Activated naive CD4-positive, alpha-beta T cell treated with anti-CD3 and anti-CD28 coated beads, Interleukin-2, amount 50 U/mL, for 24 hours (primary cell): ENCODE measurements around the gene ZMYM4.

Source experiments
- H3K27ac Mint-ChIP-seq: one replicate; pipeline ENCODE4 v1.8.0; 2021; ENCODE audit warnings: mild to moderate bottlenecking, mixed read lengths
- H3K27me3 Mint-ChIP-seq: one replicate; pipeline ENCODE4 v1.8.0; 2021; ENCODE audit warnings: mixed read lengths
- H3K36me3 Mint-ChIP-seq: one replicate; pipeline ENCODE4 v1.8.0; 2021; ENCODE audit warnings: mixed read lengths
- H3K4me1 Mint-ChIP-seq: one replicate; pipeline ENCODE4 v1.8.0; 2021; ENCODE audit warnings: mixed read lengths
- H3K4me3 Mint-ChIP-seq: one replicate; pipeline ENCODE4 v1.8.0; 2021; ENCODE audit warnings: mild to moderate bottlenecking, mixed read lengths
- H3K9me3 Mint-ChIP-seq: one replicate; pipeline ENCODE4 v1.8.0; 2021; ENCODE audit warnings: mixed read lengths

The ZMYM4 gene

GRCh38 chr1:35264871-35265270 lies 3.6 kb upstream of the ZMYM4 start:
- Mint-ChIP-seq H3K4me1 (peaks cover 12% of the 10 kb centered on the region), H3K4me3 (no peak overlapping the region), H3K27ac (no peak overlapping the region), H3K9me3 (no peaks in the 10 kb centered on the region), H3K27me3 (peaks cover 1% of the 10 kb centered on the region), H3K36me3 (no peaks in the 10 kb centered on the region)

GRCh38 chr1:35266306-35266705 lies 2.2 kb upstream of the ZMYM4 start:
- peaks cover 24% of the 10 kb centered on the region for H3K4me1 Mint-ChIP-seq
- no peak overlapping the region for H3K4me3 Mint-ChIP-seq
- H3K27me3 Mint-ChIP-seq: peaks cover 1% of the 10 kb centered on the region
- H3K9me3 Mint-ChIP-seq: no peaks in the 10 kb centered on the region
- H3K36me3 Mint-ChIP-seq: peaks cover 2% of the 10 kb centered on the region
- H3K27ac Mint-ChIP-seq: no peak overlapping the region

- H3K27ac Mint-ChIP-seq: peak overlapping the region; percentile 79
- H3K36me3 Mint-ChIP-seq: peaks cover 3% of the 10 kb centered on the region
- peak overlapping the region; percentile 85 for H3K4me3 Mint-ChIP-seq
- peaks cover 1% of the 10 kb centered on the region for H3K27me3 Mint-ChIP-seq
- H3K4me1 Mint-ChIP-seq: peaks cover 39% of the 10 kb centered on the region
- no peaks in the 10 kb centered on the region for H3K9me3 Mint-ChIP-seq
These were observed 886 bp downstream of the ZMYM4 start for GRCh38 chr1:35269201-35269988.

GRCh38 chr1:35269989-35270289 lies 1.4 kb downstream of the ZMYM4 start:
- no peaks in the 10 kb centered on the region for H3K9me3 Mint-ChIP-seq
- H3K36me3 Mint-ChIP-seq: peaks cover 3% of the 10 kb centered on the region
- H3K4me3 Mint-ChIP-seq: peak overlapping the region; percentile 85
- H3K27ac Mint-ChIP-seq: no peak overlapping the region
- H3K27me3 Mint-ChIP-seq: peaks cover 1% of the 10 kb centered on the region
- peaks cover 43% of the 10 kb centered on the region for H3K4me1 Mint-ChIP-seq

- no peaks in the 10 kb centered on the region for H3K9me3 Mint-ChIP-seq
- H3K4me3 Mint-ChIP-seq: peak overlapping the region; percentile 72
- no peak overlapping the region for H3K27ac Mint-ChIP-seq
- peaks cover 43% of the 10 kb centered on the region for H3K4me1 Mint-ChIP-seq
- H3K36me3 Mint-ChIP-seq: peaks cover 3% of the 10 kb centered on the region
- no peaks in the 10 kb centered on the region for H3K27me3 Mint-ChIP-seq
These were observed 2.3 kb downstream of the ZMYM4 start for GRCh38 chr1:35270836-35271235.

- Mint-ChIP-seq H3K27ac (no peak overlapping the region), H3K4me3 (no peak overlapping the region), H3K36me3 (peaks cover 12% of the 10 kb centered on the region), H3K9me3 (peaks cover under 1% of the 10 kb centered on the region), H3K4me1 (peaks cover 50% of the 10 kb centered on the region), H3K27me3 (no peaks in the 10 kb centered on the region)
These were observed 5.7 kb downstream of the ZMYM4 start for GRCh38 chr1:35274197-35274596.

- H3K4me1 Mint-ChIP-seq: peaks cover 37% of the 10 kb centered on the region
- H3K9me3 Mint-ChIP-seq: peaks cover 7% of the 10 kb centered on the region
- H3K36me3 Mint-ChIP-seq: peaks cover 29% of the 10 kb centered on the region
- H3K27ac Mint-ChIP-seq: no peak overlapping the region
- H3K27me3 Mint-ChIP-seq: no peaks in the 10 kb centered on the region
- no peak overlapping the region for H3K4me3 Mint-ChIP-seq
These were observed 10.5 kb downstream of the ZMYM4 start for GRCh38 chr1:35278886-35279554.

GRCh38 chr1:35279555-35279904 lies 11.0 kb downstream of the ZMYM4 start:
- Mint-ChIP-seq H3K27me3 (no peaks in the 10 kb centered on the region), H3K36me3 (peaks cover 32% of the 10 kb centered on the region), H3K4me3 (no peak overlapping the region), H3K27ac (no peak overlapping the region), H3K9me3 (peaks cover 7% of the 10 kb centered on the region), H3K4me1 (peaks cover 38% of the 10 kb centered on the region)

GRCh38 chr1:35280006-35280405 lies 11.5 kb downstream of the ZMYM4 start:
- no peak overlapping the region for H3K4me3 Mint-ChIP-seq
- peaks cover 7% of the 10 kb centered on the region for H3K9me3 Mint-ChIP-seq
- H3K27ac Mint-ChIP-seq: peak overlapping the region; percentile 38
- no peaks in the 10 kb centered on the region for H3K27me3 Mint-ChIP-seq
- peaks cover 35% of the 10 kb centered on the region for H3K36me3 Mint-ChIP-seq
- peaks cover 40% of the 10 kb centered on the region for H3K4me1 Mint-ChIP-seq

- Mint-ChIP-seq H3K4me1 (peaks cover 48% of the 10 kb centered on the region), H3K9me3 (peaks cover 7% of the 10 kb centered on the region), H3K4me3 (no peak overlapping the region), H3K27ac (no peak overlapping the region), H3K27me3 (no peaks in the 10 kb centered on the region), H3K36me3 (peaks cover 36% of the 10 kb centered on the region)
These were observed 13.1 kb downstream of the ZMYM4 start for GRCh38 chr1:35281565-35281964.

- H3K27me3 Mint-ChIP-seq: no peaks in the 10 kb centered on the region
- H3K4me1 Mint-ChIP-seq: peaks cover 49% of the 10 kb centered on the region
- H3K27ac Mint-ChIP-seq: no peak overlapping the region
- H3K4me3 Mint-ChIP-seq: no peak overlapping the region
- peaks cover 36% of the 10 kb centered on the region for H3K36me3 Mint-ChIP-seq
- H3K9me3 Mint-ChIP-seq: peaks cover 7% of the 10 kb centered on the region
These were observed 13.7 kb downstream of the ZMYM4 start for GRCh38 chr1:35282172-35282571.

GRCh38 chr1:35284852-35285251 lies 16.3 kb downstream of the ZMYM4 start:
- Mint-ChIP-seq H3K9me3 (peaks cover under 1% of the 10 kb centered on the region), H3K4me3 (peak overlapping the region; percentile 13), H3K4me1 (peaks cover 57% of the 10 kb centered on the region), H3K27me3 (no peaks in the 10 kb centered on the region), H3K36me3 (peaks cover 20% of the 10 kb centered on the region), H3K27ac (peak overlapping the region; percentile 23)

- Mint-ChIP-seq H3K27ac (peak overlapping the region; percentile 73), H3K4me1 (peaks cover 52% of the 10 kb centered on the region), H3K9me3 (no peaks in the 10 kb centered on the region), H3K36me3 (peaks cover 14% of the 10 kb centered on the region), H3K27me3 (no peaks in the 10 kb centered on the region), H3K4me3 (peak overlapping the region; percentile 30)
These were observed 17.5 kb downstream of the ZMYM4 start for GRCh38 chr1:35285771-35286606.

GRCh38 chr1:35287807-35288640 lies 19.5 kb downstream of the ZMYM4 start:
- Mint-ChIP-seq H3K9me3 (no peaks in the 10 kb centered on the region), H3K4me1 (peaks cover 56% of the 10 kb centered on the region), H3K27me3 (no peaks in the 10 kb centered on the region), H3K4me3 (no peak overlapping the region), H3K36me3 (peaks cover 8% of the 10 kb centered on the region), H3K27ac (peak overlapping the region; percentile 25)

- no peaks in the 10 kb centered on the region for H3K27me3 Mint-ChIP-seq
- H3K9me3 Mint-ChIP-seq: no peaks in the 10 kb centered on the region
- peaks cover 8% of the 10 kb centered on the region for H3K36me3 Mint-ChIP-seq
- H3K27ac Mint-ChIP-seq: no peak overlapping the region
- no peak overlapping the region for H3K4me3 Mint-ChIP-seq
- peaks cover 56% of the 10 kb centered on the region for H3K4me1 Mint-ChIP-seq
These were observed 20.3 kb downstream of the ZMYM4 start for GRCh38 chr1:35288761-35289160.
